ENCODE measurements around the gene MKNK2.

MKNK2 gene

DNA sequence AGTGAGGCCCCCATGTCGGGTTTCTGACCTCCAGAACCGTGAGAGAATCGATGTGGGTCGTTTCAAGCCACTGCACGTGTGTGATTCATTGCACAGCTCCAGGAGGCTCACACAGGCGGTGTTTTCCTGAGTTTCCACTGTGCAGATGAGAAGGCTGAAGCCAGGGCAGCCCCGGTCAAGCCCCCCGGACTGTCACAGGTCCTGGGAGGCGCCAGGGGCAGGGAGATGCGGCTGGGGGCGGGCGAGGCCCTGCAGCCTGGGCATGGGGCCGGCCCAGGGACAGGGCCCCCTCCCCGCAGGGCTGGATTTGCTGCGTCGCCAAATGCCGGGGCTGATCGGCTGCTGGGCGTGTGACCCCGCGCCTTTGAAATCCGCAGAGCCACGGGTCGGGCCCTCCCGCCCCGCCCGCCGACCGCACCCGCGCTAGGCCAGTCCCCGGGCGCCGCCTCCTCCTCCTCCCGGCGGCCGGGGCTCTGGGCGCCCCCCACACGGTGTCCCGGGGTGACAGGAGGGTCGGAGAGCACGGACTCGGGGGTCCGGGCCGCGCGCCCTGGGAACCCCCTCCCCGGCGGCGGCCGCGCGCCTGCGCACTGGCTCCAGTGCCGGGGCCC lies 9.9 kb upstream of the MKNK2 start:
- TF ChIP-seq, protein P1, sequence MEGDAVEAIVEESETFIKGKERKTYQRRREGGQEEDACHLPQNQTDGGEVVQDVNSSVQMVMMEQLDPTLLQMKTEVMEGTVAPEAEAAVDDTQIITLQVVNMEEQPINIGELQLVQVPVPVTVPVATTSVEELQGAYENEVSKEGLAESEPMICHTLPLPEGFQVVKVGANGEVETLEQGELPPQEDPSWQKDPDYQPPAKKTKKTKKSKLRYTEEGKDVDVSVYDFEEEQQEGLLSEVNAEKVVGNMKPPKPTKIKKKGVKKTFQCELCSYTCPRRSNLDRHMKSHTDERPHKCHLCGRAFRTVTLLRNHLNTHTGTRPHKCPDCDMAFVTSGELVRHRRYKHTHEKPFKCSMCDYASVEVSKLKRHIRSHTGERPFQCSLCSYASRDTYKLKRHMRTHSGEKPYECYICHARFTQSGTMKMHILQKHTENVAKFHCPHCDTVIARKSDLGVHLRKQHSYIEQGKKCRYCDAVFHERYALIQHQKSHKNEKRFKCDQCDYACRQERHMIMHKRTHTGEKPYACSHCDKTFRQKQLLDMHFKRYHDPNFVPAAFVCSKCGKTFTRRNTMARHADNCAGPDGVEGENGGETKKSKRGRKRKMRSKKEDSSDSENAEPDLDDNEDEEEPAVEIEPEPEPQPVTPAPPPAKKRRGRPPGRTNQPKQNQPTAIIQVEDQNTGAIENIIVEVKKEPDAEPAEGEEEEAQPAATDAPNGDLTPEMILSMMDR (conservative IDR thresholded peaks at IDR 0.05; ENCODE audit: low read depth, low read length): no peak
- H3K4me3 ChIP-seq (ENCODE audit: low read depth, low read length): peak overlapping the region; percentile 49
- peak; percentile 90 for DNase-seq (ENCODE audit: low read depth)

DNA sequence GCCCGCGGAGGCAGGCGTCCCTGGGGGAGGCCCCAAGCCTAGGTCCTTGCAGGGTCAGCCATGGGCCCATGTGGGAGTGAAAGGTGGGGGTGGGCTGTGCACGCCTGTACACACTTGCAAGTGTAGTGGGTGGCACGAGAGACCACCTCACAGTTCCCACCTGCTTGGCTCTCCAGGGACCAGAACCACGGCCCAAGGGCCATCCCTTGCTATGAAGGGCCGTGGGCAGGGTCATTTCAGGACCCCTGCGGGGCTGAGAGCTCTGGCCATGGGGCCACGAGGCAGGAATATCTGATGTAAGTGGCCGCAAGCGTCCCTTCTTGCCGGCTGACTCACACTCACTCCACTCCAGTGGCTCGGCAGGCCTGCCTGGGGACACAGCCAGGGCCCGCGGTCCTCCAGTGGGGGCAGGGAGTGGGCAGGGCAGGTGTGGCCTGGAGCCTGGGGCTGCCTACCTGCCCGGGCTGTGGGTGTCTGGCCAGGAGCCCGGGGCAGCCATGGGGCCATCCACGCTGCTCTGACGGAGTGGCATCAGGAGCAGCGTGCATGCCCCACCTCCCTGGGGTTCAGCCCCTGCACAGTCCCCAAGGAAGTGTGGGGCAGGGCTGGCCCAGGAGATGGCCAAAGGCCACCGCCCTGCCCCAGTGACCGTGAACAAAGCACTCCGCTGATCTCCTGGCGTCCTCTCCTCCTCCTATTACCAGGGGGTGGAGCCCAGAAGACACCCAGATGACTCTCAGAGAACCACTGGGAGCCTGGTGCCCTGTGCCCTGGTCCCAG lies 8.6 kb upstream of the MKNK2 start:
- TF ChIP-seq, protein P1 (conservative IDR thresholded peaks at IDR 0.05; ENCODE audit: low read depth, low read length): no peak
- no peak overlapping the region for H3K4me3 ChIP-seq (ENCODE audit: low read depth, low read length)
- DNase-seq (ENCODE audit: low read depth): peak; percentile 85

DNA sequence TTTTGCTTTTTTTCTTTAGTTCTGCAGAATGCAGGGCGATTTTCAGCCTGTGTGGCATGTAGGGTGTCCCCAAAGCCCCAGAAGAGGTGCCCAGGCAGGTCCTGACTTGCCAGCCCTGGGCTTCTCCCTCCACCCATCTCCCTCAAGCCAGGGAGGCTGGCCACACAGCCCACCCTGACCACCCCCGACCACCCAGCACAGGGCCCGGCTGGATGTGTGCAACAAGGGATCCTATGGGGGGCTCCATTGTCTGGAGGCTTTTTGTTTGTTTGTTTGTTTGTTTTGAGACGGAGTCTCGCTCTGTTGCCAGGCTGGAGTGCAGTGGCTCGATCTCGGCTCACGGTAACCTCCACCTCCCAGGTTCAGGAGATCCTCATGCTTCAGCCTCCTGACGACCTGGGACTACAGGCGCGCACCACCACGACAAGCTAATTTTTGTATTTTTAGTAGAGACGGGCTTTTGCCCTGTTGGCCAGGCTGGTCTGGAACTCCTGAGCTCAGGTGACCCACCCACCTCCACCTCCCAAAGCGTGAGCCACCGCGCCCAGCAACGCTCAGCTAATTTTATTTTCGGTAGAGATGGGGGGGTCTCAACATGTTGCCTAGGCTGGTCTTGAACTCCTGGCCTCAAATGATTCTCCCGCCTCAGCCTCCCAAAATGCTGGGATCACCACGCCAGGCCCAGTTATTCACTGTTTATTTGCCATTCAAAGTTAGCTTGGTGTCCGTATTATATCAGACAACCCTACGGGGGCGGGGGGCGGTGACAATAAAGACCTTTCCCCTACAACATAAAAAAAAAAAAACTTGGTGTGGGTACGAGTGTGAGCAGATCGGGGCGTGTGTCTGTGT lies 7.8 kb upstream of the MKNK2 start:
- TF ChIP-seq, protein P1 (conservative IDR thresholded peaks at IDR 0.05; ENCODE audit: low read depth, low read length): no peak
- DNase-seq (ENCODE audit: low read depth): no peak
- H3K4me3 ChIP-seq (ENCODE audit: low read depth, low read length): no peak overlapping the region

DNA sequence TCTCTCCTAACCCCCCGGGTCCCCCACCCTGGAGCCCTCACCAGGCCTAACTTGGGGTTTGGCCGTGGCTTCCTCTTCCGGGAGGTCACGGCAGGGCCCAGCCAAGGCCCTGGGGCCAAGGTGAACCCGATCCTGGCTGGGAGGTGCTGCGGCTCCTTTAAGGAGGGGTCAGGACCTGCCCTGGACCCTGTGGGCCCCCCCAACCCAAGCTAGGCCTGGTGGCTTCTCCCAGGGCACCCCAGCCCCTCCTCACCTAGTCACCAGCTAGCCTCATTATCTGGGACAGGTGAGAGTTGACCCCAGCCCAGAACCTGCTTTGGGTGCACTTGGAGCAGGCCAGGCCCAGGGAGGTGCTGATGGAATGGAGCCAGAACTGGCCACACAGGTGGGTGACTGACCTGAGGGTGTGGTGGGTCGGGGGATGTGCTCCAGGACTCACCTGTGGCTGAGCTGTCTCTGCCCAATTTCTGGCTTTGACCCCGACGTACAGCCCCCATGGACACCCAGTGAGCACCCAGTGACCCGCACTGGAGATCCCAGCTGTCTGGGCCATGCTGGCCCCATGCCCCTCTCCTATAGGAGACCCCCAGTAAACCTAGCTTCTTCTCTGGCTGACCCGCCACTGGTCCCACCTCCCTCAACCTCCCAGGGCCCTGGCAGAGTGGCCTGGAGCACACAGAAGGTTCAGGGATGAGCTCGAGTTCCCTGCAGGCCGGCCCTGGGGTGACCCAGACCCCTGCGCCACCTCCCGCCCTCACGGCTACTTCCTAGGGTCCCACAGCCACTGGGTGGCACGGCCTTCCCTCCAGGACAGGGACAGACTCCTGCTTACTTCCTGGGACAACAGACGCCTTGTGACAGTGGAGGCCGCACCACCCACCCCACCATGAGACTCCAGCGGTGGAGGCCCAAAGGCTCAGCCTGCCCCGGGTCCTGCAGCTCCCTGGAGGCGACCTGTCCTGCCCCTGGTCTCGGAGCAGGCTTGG lies 6.7 kb upstream of the MKNK2 start:
- TF ChIP-seq, protein P1 (conservative IDR thresholded peaks at IDR 0.05; ENCODE audit: low read depth, low read length): no peak
- no peak overlapping the region for H3K4me3 ChIP-seq (ENCODE audit: low read depth, low read length)
- no peak for DNase-seq (ENCODE audit: low read depth)

DNA sequence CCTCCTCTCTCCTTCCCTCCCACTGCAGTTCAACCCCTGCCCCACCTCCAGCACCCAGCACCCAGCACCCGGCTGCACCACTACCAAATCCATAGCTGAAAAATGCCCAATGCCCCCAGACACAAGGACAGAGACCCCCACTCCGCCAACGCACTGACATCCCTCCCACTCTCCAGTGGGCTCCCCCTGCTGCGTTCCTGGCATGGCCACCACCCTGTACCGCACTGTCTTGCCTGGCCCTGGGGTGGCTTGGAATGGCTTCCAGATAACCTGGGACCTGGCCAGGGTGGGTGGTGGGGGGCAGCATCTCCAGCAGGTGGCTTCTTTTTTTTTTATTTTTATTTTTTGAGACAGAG lies 5.8 kb upstream of the MKNK2 start:
- TF ChIP-seq, protein P1 (conservative IDR thresholded peaks at IDR 0.05; ENCODE audit: low read depth, low read length): no peak
- H3K4me3 ChIP-seq (ENCODE audit: low read depth, low read length): no peak overlapping the region
- no peak for DNase-seq (ENCODE audit: low read depth)
